Measurements from ENCODE around the gene SLC39A6.

DNA sequence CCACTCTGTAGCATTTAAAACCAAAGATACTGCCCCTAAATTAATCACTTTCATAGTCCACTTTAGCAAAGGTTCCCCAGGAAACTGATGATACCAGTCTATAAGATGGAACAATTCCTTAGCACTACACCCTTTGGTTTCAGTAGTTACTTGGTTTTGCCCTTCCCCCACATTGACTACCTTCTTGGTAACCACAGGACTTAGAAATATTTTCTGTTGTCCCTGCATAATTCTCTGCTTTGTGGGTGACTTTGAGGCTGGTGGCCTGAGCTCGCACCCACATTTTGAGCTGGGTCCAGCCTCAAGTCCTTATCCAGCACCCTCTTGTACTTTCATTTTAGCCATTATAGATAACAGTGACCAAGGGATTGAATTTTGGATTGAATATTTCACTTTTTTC, 23.6 kb upstream of the SLC39A6 start:
- TF ChIP-seq BHLHE40 (IDR thresholded peaks at IDR 0.05; ENCODE audit: low read depth, low read length): no peak
- TF ChIP-seq POLR2A (IDR thresholded peaks at IDR 0.05; ENCODE audit: low read length): no peak
- TF ChIP-seq KDM1A (IDR thresholded peaks at IDR 0.05; ENCODE audit: low read depth): no peak
- TF ChIP-seq SMC3 (IDR thresholded peaks at IDR 0.05): no peak
- TF ChIP-seq, protein P1, sequence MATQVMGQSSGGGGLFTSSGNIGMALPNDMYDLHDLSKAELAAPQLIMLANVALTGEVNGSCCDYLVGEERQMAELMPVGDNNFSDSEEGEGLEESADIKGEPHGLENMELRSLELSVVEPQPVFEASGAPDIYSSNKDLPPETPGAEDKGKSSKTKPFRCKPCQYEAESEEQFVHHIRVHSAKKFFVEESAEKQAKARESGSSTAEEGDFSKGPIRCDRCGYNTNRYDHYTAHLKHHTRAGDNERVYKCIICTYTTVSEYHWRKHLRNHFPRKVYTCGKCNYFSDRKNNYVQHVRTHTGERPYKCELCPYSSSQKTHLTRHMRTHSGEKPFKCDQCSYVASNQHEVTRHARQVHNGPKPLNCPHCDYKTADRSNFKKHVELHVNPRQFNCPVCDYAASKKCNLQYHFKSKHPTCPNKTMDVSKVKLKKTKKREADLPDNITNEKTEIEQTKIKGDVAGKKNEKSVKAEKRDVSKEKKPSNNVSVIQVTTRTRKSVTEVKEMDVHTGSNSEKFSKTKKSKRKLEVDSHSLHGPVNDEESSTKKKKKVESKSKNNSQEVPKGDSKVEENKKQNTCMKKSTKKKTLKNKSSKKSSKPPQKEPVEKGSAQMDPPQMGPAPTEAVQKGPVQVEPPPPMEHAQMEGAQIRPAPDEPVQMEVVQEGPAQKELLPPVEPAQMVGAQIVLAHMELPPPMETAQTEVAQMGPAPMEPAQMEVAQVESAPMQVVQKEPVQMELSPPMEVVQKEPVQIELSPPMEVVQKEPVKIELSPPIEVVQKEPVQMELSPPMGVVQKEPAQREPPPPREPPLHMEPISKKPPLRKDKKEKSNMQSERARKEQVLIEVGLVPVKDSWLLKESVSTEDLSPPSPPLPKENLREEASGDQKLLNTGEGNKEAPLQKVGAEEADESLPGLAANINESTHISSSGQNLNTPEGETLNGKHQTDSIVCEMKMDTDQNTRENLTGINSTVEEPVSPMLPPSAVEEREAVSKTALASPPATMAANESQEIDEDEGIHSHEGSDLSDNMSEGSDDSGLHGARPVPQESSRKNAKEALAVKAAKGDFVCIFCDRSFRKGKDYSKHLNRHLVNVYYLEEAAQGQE (IDR thresholded peaks at IDR 0.05): no peak

Data from A549 (cell line).